Natural killer cell (primary cell): ENCODE results near the gene PWWP2B. TPM values are rescaled to one million over a fixed set of nuclear protein-coding genes. Genes with fewer than 3 reads are reported as not detected.

Source experiments
- ATAC-seq, 3 donors: fragments of 150-1000 bp in 2 of 3; fragments of 200-7000 bp in 1 of 3; cut with Tn5 transposase; 1 replicate in 1 of 3; 2 replicates in 2 of 3; pipeline ENCODE4 v1.10.0; 2021; ENCODE audit warnings: mild to moderate bottlenecking in 2 of 3, moderate library complexity in 2 of 3
- DNase-seq, 2 donors: peaks; one replicate each; pipeline versions ENCODE4 v3.0.0 to v3.0.0-alpha.2; 2013 to 2021; ENCODE audit warnings: mixed read lengths in 1 of 2
- H3K27ac ChIP-seq: one replicate; pipeline ENCODE4 v1.5.1; 2013; ENCODE audit warnings: mild to moderate bottlenecking, low read length
- H3K27me3 ChIP-seq: one replicate; pipeline ENCODE4 v1.6.1; 2013; ENCODE audit warnings: low read length; ENCODE audit not compliant: control insufficient read depth, insufficient read depth
- H3K36me3 ChIP-seq: one replicate; pipeline ENCODE4 v1.6.1; 2013; ENCODE audit warnings: low read length; ENCODE audit not compliant: control insufficient read depth, insufficient read depth
- H3K4me1 ChIP-seq: one replicate; pipeline ENCODE4 v1.6.1; 2013; ENCODE audit warnings: low read length; ENCODE audit not compliant: control insufficient read depth, insufficient read depth
- H3K4me3 ChIP-seq: one replicate; pipeline ENCODE4 v1.5.1; 2013; ENCODE audit warnings: low read length
- H3K9me3 ChIP-seq: one replicate; pipeline ENCODE4 v1.6.1; 2013; ENCODE audit warnings: low read length; ENCODE audit not compliant: control insufficient read depth, insufficient read depth
- H3K27ac Mint-ChIP-seq, 2 donors: one replicate each; pipeline ENCODE4 v1.8.0; 2022; ENCODE audit warnings: mild to moderate bottlenecking in 2 of 2, mixed read lengths in 2 of 2, moderate library complexity in 1 of 2
- H3K27me3 Mint-ChIP-seq, 2 donors: one replicate each; pipeline ENCODE4 v1.8.0; 2022; ENCODE audit warnings: low read depth in 2 of 2, mixed read lengths in 2 of 2
- H3K36me3 Mint-ChIP-seq: one replicate; pipeline ENCODE4 v1.8.0; 2022; ENCODE audit warnings: mixed read lengths
- H3K4me1 Mint-ChIP-seq, 2 donors: one replicate each; pipeline ENCODE4 v1.8.0; 2022; ENCODE audit warnings: mixed read lengths in 2 of 2
- H3K4me3 Mint-ChIP-seq: one replicate; pipeline ENCODE4 v1.8.0; 2022; ENCODE audit warnings: mild to moderate bottlenecking, moderate library complexity, mixed read lengths
- H3K9me3 Mint-ChIP-seq, 2 donors: one replicate each; pipeline ENCODE4 v1.8.0; 2022; ENCODE audit warnings: mixed read lengths in 2 of 2
- CTCF ChIP-seq: fragments of 200-600 bp; IDR thresholded peaks from one replicate; pipeline ENCODE4 v1.8.0; 2022; ENCODE audit warnings: antibody characterized with exemption
- WGBS: methylation state at CpG from one replicate; pipeline ENCODE4 v1.1.7; 2013; ENCODE audit warnings: missing lambda C conversion rate; ENCODE audit not compliant: insufficient coverage; 5-methylcytosine and 5-hydroxymethylcytosine counted together
- intact Hi-C: fragments of 100-400 bp; cut with micrococcal nuclease; formaldehyde crosslinking; loops from one replicate; pipeline ENCODE4 v1.14.2; 2022
- total RNA-seq, 4 donors: library from RNA; stranded (reverse); fragments of 120-200 nt in 1 of 4; gene quantifications; one replicate each; pipeline versions ENCODE4 v1.2.3 to v1.2.4, GENCODE V29; 2013 to 2022

PWWP2B gene
- total RNA-seq, 3 donors from 2014 or later (not counting 1 experiment from before 2014, with no cell fraction given): 23.7 to 29.5 (median 24.4) TPM

DNA sequence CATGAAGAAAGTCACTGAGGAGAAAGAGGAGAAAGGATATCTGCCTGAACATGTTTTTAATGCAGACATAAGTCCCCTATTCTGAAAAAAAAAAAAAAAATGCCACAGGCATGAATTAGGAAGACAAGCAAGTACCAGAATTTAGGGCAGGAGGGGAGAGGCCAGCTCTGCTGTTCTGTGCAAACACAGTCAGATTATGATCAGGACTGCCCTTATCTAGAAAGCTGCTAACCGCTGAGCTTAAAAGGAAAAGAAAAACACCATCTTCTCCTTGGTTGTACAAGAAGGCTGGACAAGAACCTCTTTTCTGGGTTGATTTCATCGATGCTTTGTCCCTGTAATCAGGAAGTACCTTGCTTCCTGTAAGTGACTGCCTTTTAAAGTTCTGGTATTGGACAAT, 15.3 kb upstream of the PWWP2B start:
- intact Hi-C loops: loop anchor here (10.0 kb wide), 1 partner anchor 253 kb away; no protein-coding TSS in a partner anchor
- 29% methylated on average over 2 of the region's 2 CpGs for WGBS
- no peak for DNase-seq
- Histone ChIP-seq H3K4me3 (no peak overlapping the region), H3K36me3 (no peaks in the 10 kb centered on the region), H3K27ac (peak overlapping the region; percentile 38), H3K4me1 (peaks cover 13% of the 10 kb centered on the region), H3K27me3 (no peaks in the 10 kb centered on the region), H3K9me3 (no peaks in the 10 kb centered on the region)
- Mint-ChIP-seq H3K9me3 (no peaks in the 10 kb centered on the region), H3K4me1 (peaks cover 17 to 18% of the 10 kb centered on the region in 2 donors), H3K27me3 (peaks cover 0 to 3% of the 10 kb centered on the region in 2 donors), H3K4me3 (no peak overlapping the region), H3K36me3 (no peaks in the 10 kb centered on the region), H3K27ac (peak overlapping the region; percentile 27 to 44)
- ATAC-seq: peak in 2 of 3 donors; percentile 29 to 45
- no peak for TF ChIP-seq CTCF

GRCh38 chr10:132382231-132382922, 14.6 kb upstream of the PWWP2B start:
- H3K27ac ChIP-seq: peak overlapping the region; percentile 38
- DNase-seq: no peak
- H3K4me1 Mint-ChIP-seq: peaks cover 17 to 20% of the 10 kb centered on the region in 2 donors
- TF ChIP-seq CTCF: no peak
- peak in 2 of 3 donors; percentile 45 to 52 for ATAC-seq
- no peak overlapping the region for H3K4me3 ChIP-seq
- H3K27me3 ChIP-seq: no peaks in the 10 kb centered on the region
- intact Hi-C loops: loop anchor here (10.0 kb wide), 1 partner anchor 252 kb away; no protein-coding TSS in a partner anchor
- peaks cover 0 to 3% of the 10 kb centered on the region in 2 donors for H3K27me3 Mint-ChIP-seq
- H3K27ac Mint-ChIP-seq: peak overlapping the region; percentile 8 to 44
- no peak overlapping the region for H3K4me3 Mint-ChIP-seq
- no peaks in the 10 kb centered on the region for H3K9me3 ChIP-seq
- no peaks in the 10 kb centered on the region for H3K36me3 Mint-ChIP-seq
- 77% methylated on average over 14 of the region's 16 CpGs for WGBS
- H3K9me3 Mint-ChIP-seq: no peaks in the 10 kb centered on the region
- H3K4me1 ChIP-seq: peaks cover 15% of the 10 kb centered on the region
- H3K36me3 ChIP-seq: no peaks in the 10 kb centered on the region

DNA sequence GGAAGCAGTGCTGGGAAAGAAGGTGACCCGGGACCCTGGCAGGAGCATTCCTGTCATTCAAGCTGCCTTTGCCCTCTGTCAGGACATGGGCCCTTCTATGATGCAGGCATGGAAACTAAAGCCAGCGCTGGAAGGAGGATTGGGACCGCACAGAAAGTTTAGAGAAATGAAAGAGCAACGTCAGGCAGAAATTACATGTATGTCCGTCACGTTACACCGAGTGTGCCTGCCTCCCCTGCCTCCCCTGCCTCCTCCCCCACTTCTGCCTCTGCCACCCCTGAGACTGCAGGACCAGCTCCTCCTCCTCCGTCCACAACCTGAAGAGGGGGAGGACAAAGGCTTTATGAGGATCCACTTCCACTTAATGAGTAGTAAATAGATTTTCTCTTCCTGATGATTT, 13.9 kb upstream of the PWWP2B start:
- H3K4me3 ChIP-seq: no peak overlapping the region
- Mint-ChIP-seq H3K4me1 (peaks cover 17 to 25% of the 10 kb centered on the region in 2 donors), H3K9me3 (no peaks in the 10 kb centered on the region), H3K27me3 (peaks cover 0 to 3% of the 10 kb centered on the region in 2 donors), H3K27ac (no peak overlapping the region), H3K36me3 (no peaks in the 10 kb centered on the region), H3K4me3 (no peak overlapping the region)
- TF ChIP-seq CTCF: no peak
- H3K27me3 ChIP-seq: no peaks in the 10 kb centered on the region
- H3K9me3 ChIP-seq: no peaks in the 10 kb centered on the region
- H3K27ac ChIP-seq: no peak overlapping the region
- no peaks in the 10 kb centered on the region for H3K36me3 ChIP-seq
- intact Hi-C loops: loop anchor here (10.0 kb wide), 1 partner anchor 252 kb away; no protein-coding TSS in a partner anchor
- ATAC-seq: no peak
- H3K4me1 ChIP-seq: peaks cover 21% of the 10 kb centered on the region
- WGBS: 77% methylated on average over 7 of the region's 8 CpGs
- DNase-seq: no peak
